ENCODE measurements around the gene CBLN4.

CBLN4 gene

GRCh38 chr20:56005389-56005715, at the start of gene CBLN4:
TSS of gene CBLN4 (minus strand) at chr20:56005519. CDS start at chr20:56004171, 1,348 bp downstream.
- ATAC-seq (no peak), DNase-seq (no peak)

- DNase-seq (no peak), ATAC-seq (no peak)
Measured at GRCh38 chr20:56043227-56043626, 37.9 kb upstream of the CBLN4 start.

- ATAC-seq (no peak), DNase-seq (no peak)
Measured at GRCh38 chr20:56032251-56032650, 26.9 kb upstream of the CBLN4 start.

GRCh38 chr20:56018716-56019115, 13.4 kb upstream of the CBLN4 start:
- ATAC-seq (no peak), DNase-seq (no peak)

- no peak for DNase-seq
- no peak for ATAC-seq
Measured at GRCh38 chr20:56018194-56018593, 12.9 kb upstream of the CBLN4 start.

- no peak for DNase-seq
- ATAC-seq = no peak
Measured at GRCh38 chr20:56017560-56017959, 12.2 kb upstream of the CBLN4 start.

GRCh38 chr20:56014998-56015397, 9.7 kb upstream of the CBLN4 start:
- ATAC-seq = no peak
- no peak for DNase-seq

GRCh38 chr20:56014151-56014550, 8.8 kb upstream of the CBLN4 start:
- no peak for ATAC-seq
- DNase-seq = no peak

- ATAC-seq (no peak), DNase-seq (no peak)
Measured at GRCh38 chr20:56004611-56005388, 519 bp downstream of the CBLN4 start.

GRCh38 chr20:56004007-56004406, 1.3 kb downstream of the CBLN4 start:
- ATAC-seq (no peak), DNase-seq (no peak)

- DNase-seq (no peak), ATAC-seq (no peak)
Measured at GRCh38 chr20:56002908-56003800, 2.2 kb downstream of the CBLN4 start.

GRCh38 chr20:56001890-56002289, 3.4 kb downstream of the CBLN4 start:
- no peak for DNase-seq
- no peak for ATAC-seq

- no peak for ATAC-seq
- DNase-seq = no peak
Measured at GRCh38 chr20:56001106-56001785, 4.1 kb downstream of the CBLN4 start.

GRCh38 chr20:55978550-55978949, 26.8 kb downstream of the CBLN4 start:
- DNase-seq (no peak), ATAC-seq (no peak)

GRCh38 chr20:55977690-55978459, 27.4 kb downstream of the CBLN4 start:
- ATAC-seq = no peak

GRCh38 chr20:55974491-55975202, 30.7 kb downstream of the CBLN4 start:
- DNase-seq (no peak), ATAC-seq (no peak)

More at GRCh38 chr20:55977690-55978459, 27.4 kb downstream of the CBLN4 start:
- no peak for DNase-seq

GRCh38 chr20:55964790-55965189, 40.5 kb downstream of the CBLN4 start:
- ATAC-seq (no peak), DNase-seq (no peak)

- ATAC-seq (no peak), DNase-seq (no peak)
Measured at GRCh38 chr20:55961376-55962330, 43.7 kb downstream of the CBLN4 start.

- DNase-seq = no peak
- no peak for ATAC-seq
Measured at GRCh38 chr20:55953201-55953600, 52.1 kb downstream of the CBLN4 start.

GRCh38 chr20:55947701-55948100, 57.6 kb downstream of the CBLN4 start:
- DNase-seq = no peak

More at GRCh38 chr20:55947701-55948100, 57.6 kb downstream of the CBLN4 start:
- no peak for ATAC-seq

Measured in stimulated activated naive CD8-positive, alpha-beta T cell treated with anti-CD3 and anti-CD28 coated beads, Interleukin-15, Interleukin-2, amounts not matched to agents 100 U/mL and 50 U/mL, for 24 hours (primary cell).